Measurements from ENCODE around the gene CCSER1.

Gene CCSER1

DNA sequence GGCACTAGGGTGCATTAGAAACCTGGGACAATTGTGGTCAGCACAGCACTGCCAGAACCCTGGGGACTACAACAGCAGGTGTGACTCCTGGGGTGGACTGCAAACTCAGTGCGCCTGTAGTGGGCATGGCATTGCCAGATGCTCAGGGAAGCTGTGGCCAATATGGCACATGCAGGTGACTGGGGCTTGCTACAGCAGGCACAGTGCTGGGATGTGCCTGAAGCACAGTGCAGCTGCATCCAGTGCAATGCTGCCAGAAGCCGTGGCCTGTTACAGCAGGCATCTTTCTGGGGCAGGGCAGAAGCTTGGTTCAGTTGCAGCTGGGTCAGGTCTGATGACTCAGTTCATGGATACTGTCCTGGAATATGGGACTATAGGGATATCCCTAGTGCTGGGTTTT, 445.8 kb downstream of the CCSER1 start:
- no peak overlapping the region for H3K27ac ChIP-seq (ENCODE audit: low read length)
- no peak for DNase-seq
- H3K4me3 ChIP-seq (ENCODE audit: low read depth in 1 of 2, low read length in 2 of 2), result no peak overlapping the region
- TF ChIP-seq, protein P1, sequence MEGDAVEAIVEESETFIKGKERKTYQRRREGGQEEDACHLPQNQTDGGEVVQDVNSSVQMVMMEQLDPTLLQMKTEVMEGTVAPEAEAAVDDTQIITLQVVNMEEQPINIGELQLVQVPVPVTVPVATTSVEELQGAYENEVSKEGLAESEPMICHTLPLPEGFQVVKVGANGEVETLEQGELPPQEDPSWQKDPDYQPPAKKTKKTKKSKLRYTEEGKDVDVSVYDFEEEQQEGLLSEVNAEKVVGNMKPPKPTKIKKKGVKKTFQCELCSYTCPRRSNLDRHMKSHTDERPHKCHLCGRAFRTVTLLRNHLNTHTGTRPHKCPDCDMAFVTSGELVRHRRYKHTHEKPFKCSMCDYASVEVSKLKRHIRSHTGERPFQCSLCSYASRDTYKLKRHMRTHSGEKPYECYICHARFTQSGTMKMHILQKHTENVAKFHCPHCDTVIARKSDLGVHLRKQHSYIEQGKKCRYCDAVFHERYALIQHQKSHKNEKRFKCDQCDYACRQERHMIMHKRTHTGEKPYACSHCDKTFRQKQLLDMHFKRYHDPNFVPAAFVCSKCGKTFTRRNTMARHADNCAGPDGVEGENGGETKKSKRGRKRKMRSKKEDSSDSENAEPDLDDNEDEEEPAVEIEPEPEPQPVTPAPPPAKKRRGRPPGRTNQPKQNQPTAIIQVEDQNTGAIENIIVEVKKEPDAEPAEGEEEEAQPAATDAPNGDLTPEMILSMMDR (IDR thresholded peaks at IDR 0.05; ENCODE audit: borderline replicate concordance, extremely low read depth, low read length, poor library complexity, severe bottlenecking), result no peak
- no peak for TF ChIP-seq EZH2 (IDR thresholded peaks at IDR 0.05; ENCODE audit: borderline replicate concordance, low read depth, low read length, severe bottlenecking)
- no peaks in the 10 kb centered on the region for H3K9me3 ChIP-seq (ENCODE audit: insufficient read depth, low read length, severe bottlenecking)
- no peaks in the 10 kb centered on the region for H3K36me3 ChIP-seq (ENCODE audit: insufficient read depth, low read length)
- no peaks in the 10 kb centered on the region for H3K79me2 ChIP-seq (ENCODE audit: insufficient read depth, low read length)
- H3K4me2 ChIP-seq (ENCODE audit: insufficient read depth, low read length), result no peak overlapping the region
- H2AFZ ChIP-seq (ENCODE audit: low read depth, low read length), result no peak overlapping the region
- H3K27me3 ChIP-seq (ENCODE audit: insufficient read depth, low read length, poor library complexity), result no peaks in the 10 kb centered on the region
- ATAC-seq (ENCODE audit: insufficient read depth, low read depth), result no peak
- H3K4me1 ChIP-seq (ENCODE audit: insufficient read depth, low read length), result no peaks in the 10 kb centered on the region
- H4K20me1 ChIP-seq (ENCODE audit: insufficient read depth, low read length), result no peaks in the 10 kb centered on the region
- H3K9ac ChIP-seq (ENCODE audit: low read depth, low read length), result no peak overlapping the region

- Histone ChIP-seq H2AFZ (ENCODE audit: low read depth, low read length) (no peak overlapping the region), H3K27ac (ENCODE audit: low read length) (no peak overlapping the region), H3K9me3 (ENCODE audit: insufficient read depth, low read length, severe bottlenecking) (no peaks in the 10 kb centered on the region), H3K27me3 (ENCODE audit: insufficient read depth, low read length, poor library complexity) (no peaks in the 10 kb centered on the region), H3K4me3 (ENCODE audit: low read depth in 1 of 2, low read length in 2 of 2) (no peak overlapping the region), H4K20me1 (ENCODE audit: insufficient read depth, low read length) (no peaks in the 10 kb centered on the region), H3K4me2 (ENCODE audit: insufficient read depth, low read length) (no peak overlapping the region), H3K9ac (ENCODE audit: low read depth, low read length) (no peak overlapping the region), H3K79me2 (ENCODE audit: insufficient read depth, low read length) (no peaks in the 10 kb centered on the region), H3K4me1 (ENCODE audit: insufficient read depth, low read length) (no peaks in the 10 kb centered on the region), H3K36me3 (ENCODE audit: insufficient read depth, low read length) (no peaks in the 10 kb centered on the region)
- DNase-seq, result no peak
- no peak for TF ChIP-seq EZH2 (IDR thresholded peaks at IDR 0.05; ENCODE audit: borderline replicate concordance, low read depth, low read length, severe bottlenecking)
- TF ChIP-seq, protein P1 (IDR thresholded peaks at IDR 0.05; ENCODE audit: borderline replicate concordance, extremely low read depth, low read length, poor library complexity, severe bottlenecking), result no peak
- ATAC-seq (ENCODE audit: insufficient read depth, low read depth), result no peak
These were observed 448.2 kb downstream of the CCSER1 start for GRCh38 chr4:90575371-90575770.

DNA sequence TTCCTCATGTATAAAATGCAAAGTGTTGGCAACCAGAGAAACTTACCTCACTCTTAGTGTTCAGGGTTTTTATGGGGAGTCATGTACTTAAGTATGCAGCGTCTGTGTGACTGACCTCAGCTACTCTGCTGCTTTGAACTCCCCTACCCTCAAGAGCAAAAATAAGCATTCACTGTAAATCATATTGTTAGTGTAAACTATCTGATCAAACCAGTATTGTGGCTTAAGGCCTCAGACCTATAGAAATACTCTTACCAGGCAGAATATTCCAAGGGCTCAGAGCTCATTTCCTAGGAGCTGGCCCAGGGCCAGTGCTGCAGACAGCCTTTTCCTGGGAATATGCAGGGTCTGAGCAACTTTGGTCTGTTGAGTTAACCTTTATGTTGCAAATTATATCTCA, 453.1 kb downstream of the CCSER1 start:
- H3K27ac ChIP-seq (ENCODE audit: low read length), result no peak overlapping the region
- H3K4me1 ChIP-seq (ENCODE audit: insufficient read depth, low read length), result no peaks in the 10 kb centered on the region
- H2AFZ ChIP-seq (ENCODE audit: low read depth, low read length), result no peak overlapping the region
- DNase-seq (no peak), ATAC-seq (ENCODE audit: insufficient read depth, low read depth) (no peak)
- no peaks in the 10 kb centered on the region for H3K9me3 ChIP-seq (ENCODE audit: insufficient read depth, low read length, severe bottlenecking)
- no peak overlapping the region for H3K4me3 ChIP-seq (ENCODE audit: low read depth in 1 of 2, low read length in 2 of 2)
- no peaks in the 10 kb centered on the region for H3K27me3 ChIP-seq (ENCODE audit: insufficient read depth, low read length, poor library complexity)
- H3K79me2 ChIP-seq (ENCODE audit: insufficient read depth, low read length), result no peaks in the 10 kb centered on the region
- no peaks in the 10 kb centered on the region for H4K20me1 ChIP-seq (ENCODE audit: insufficient read depth, low read length)
- no peaks in the 10 kb centered on the region for H3K36me3 ChIP-seq (ENCODE audit: insufficient read depth, low read length)
- no peak overlapping the region for H3K4me2 ChIP-seq (ENCODE audit: insufficient read depth, low read length)
- TF ChIP-seq EZH2 (IDR thresholded peaks at IDR 0.05; ENCODE audit: borderline replicate concordance, low read depth, low read length, severe bottlenecking), result no peak
- TF ChIP-seq, protein P1 (IDR thresholded peaks at IDR 0.05; ENCODE audit: borderline replicate concordance, extremely low read depth, low read length, poor library complexity, severe bottlenecking), result no peak
- no peak overlapping the region for H3K9ac ChIP-seq (ENCODE audit: low read depth, low read length)

- no peaks in the 10 kb centered on the region for H3K4me1 ChIP-seq (ENCODE audit: insufficient read depth, low read length)
- no peaks in the 10 kb centered on the region for H3K36me3 ChIP-seq (ENCODE audit: insufficient read depth, low read length)
- H3K4me2 ChIP-seq (ENCODE audit: insufficient read depth, low read length), result no peak overlapping the region
- H3K9me3 ChIP-seq (ENCODE audit: insufficient read depth, low read length, severe bottlenecking), result no peaks in the 10 kb centered on the region
- no peak for DNase-seq
- H3K4me3 ChIP-seq (ENCODE audit: low read depth in 1 of 2, low read length in 2 of 2), result no peak overlapping the region
- no peaks in the 10 kb centered on the region for H3K79me2 ChIP-seq (ENCODE audit: insufficient read depth, low read length)
- TF ChIP-seq, protein P1 (IDR thresholded peaks at IDR 0.05; ENCODE audit: borderline replicate concordance, extremely low read depth, low read length, poor library complexity, severe bottlenecking), result no peak
- TF ChIP-seq EZH2 (IDR thresholded peaks at IDR 0.05; ENCODE audit: borderline replicate concordance, low read depth, low read length, severe bottlenecking), result no peak
- no peak overlapping the region for H2AFZ ChIP-seq (ENCODE audit: low read depth, low read length)
- H3K9ac ChIP-seq (ENCODE audit: low read depth, low read length), result no peak overlapping the region
- H3K27me3 ChIP-seq (ENCODE audit: insufficient read depth, low read length, poor library complexity), result no peaks in the 10 kb centered on the region
- H4K20me1 ChIP-seq (ENCODE audit: insufficient read depth, low read length), result no peaks in the 10 kb centered on the region
- ATAC-seq (ENCODE audit: insufficient read depth, low read depth), result no peak
- no peak overlapping the region for H3K27ac ChIP-seq (ENCODE audit: low read length)
These were observed 454.9 kb downstream of the CCSER1 start for GRCh38 chr4:90582087-90582486.
